Measurements from ENCODE around the gene ERLIN1.

The ERLIN1 gene

DNA sequence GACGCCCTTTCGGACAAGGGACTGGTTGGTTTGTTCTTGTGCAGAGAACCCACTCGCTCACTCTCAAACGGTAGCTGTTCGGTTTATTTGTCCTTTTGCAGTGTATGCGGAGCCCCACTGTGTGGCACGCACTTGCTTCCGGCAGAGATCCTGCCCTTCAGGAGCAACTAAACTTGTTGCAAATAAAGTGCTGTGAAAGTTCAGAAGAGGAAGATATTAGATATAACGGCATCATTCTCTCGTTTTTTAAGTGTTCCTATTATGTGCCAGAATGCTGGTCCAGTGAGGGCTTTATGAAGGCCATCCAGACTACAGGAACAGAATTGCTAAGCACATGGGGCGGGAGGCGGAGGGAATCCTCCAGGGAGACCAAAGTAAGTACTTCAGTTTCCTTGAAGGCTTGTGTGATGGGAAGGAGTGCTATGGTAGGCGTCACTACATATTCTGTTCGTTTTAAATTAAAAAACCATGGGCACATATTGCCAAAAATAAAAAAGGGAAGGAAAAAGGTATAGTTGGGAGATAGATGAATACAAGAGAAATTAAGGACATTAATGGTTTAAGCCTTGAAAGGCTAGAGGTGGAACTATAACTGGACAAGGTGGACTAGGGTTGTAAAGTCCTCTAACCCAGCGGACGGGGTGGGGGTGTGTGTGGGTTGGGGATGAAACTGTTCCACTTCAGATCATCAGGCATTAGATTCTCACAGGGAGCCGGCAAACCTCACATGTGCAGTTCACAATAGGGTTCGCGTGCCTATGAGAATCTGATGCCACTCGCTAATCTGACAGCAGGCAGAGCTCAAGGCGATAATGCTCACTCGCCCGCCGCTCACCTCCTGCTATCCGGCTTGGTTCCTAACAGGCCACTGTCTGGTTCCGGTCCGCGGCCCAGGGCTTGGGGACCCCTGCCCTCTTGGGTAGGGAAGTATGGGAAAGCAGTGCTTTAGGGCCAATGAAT, 704 bp upstream of the ERLIN1 start (continued):
- no peak for TF ChIP-seq ZNF362 (tag by site-specific recombination; IDR thresholded peaks at IDR 0.05)
- TF ChIP-seq MZF1 (tag by site-specific recombination; IDR thresholded peaks at IDR 0.05; ENCODE audit: borderline replicate concordance), result no peak
- no peak for TF ChIP-seq ZNF133 (tag by site-specific recombination; IDR thresholded peaks at IDR 0.05)
- peak; percentile 80 for TF ChIP-seq ZNF2 (tag by site-specific recombination; IDR thresholded peaks at IDR 0.05)
- TF ChIP-seq OSR2 (tag by site-specific recombination; IDR thresholded peaks at IDR 0.05), result peak; percentile 78
- TF ChIP-seq, protein P1, sequence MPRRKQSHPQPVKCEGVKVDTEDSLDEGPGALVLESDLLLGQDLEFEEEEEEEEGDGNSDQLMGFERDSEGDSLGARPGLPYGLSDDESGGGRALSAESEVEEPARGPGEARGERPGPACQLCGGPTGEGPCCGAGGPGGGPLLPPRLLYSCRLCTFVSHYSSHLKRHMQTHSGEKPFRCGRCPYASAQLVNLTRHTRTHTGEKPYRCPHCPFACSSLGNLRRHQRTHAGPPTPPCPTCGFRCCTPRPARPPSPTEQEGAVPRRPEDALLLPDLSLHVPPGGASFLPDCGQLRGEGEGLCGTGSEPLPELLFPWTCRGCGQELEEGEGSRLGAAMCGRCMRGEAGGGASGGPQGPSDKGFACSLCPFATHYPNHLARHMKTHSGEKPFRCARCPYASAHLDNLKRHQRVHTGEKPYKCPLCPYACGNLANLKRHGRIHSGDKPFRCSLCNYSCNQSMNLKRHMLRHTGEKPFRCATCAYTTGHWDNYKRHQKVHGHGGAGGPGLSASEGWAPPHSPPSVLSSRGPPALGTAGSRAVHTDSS (tag by site-specific recombination; IDR thresholded peaks at IDR 0.05), result no peak
- peak; percentile 7; the same call in 1 of the 2 replicates for TF ChIP-seq ZNF623 (tag by site-specific recombination; IDR thresholded peaks at IDR 0.05)
- TF ChIP-seq ZBTB8A (tag by site-specific recombination; IDR thresholded peaks at IDR 0.05), result no peak
- TF ChIP-seq ZBTB7A (tag by site-specific recombination; IDR thresholded peaks at IDR 0.05; ENCODE audit: low read depth), result no peak; the same call in 1 of the 2 replicates
- TF ChIP-seq ZNF707 (tag by site-specific recombination; IDR thresholded peaks at IDR 0.05), result no peak
- no peak for TF ChIP-seq ZNF302 (tag by site-specific recombination; IDR thresholded peaks at IDR 0.05; ENCODE audit: low read depth)
- TF ChIP-seq ZNF830 (tag by site-specific recombination; IDR thresholded peaks at IDR 0.05; ENCODE audit: low read depth), result no peak
- no peak for TF ChIP-seq ZBTB10 (tag by site-specific recombination; IDR thresholded peaks at IDR 0.05)
- no peak for TF ChIP-seq ZNF548 (tag by site-specific recombination; IDR thresholded peaks at IDR 0.05)
- TF ChIP-seq, protein P2, sequence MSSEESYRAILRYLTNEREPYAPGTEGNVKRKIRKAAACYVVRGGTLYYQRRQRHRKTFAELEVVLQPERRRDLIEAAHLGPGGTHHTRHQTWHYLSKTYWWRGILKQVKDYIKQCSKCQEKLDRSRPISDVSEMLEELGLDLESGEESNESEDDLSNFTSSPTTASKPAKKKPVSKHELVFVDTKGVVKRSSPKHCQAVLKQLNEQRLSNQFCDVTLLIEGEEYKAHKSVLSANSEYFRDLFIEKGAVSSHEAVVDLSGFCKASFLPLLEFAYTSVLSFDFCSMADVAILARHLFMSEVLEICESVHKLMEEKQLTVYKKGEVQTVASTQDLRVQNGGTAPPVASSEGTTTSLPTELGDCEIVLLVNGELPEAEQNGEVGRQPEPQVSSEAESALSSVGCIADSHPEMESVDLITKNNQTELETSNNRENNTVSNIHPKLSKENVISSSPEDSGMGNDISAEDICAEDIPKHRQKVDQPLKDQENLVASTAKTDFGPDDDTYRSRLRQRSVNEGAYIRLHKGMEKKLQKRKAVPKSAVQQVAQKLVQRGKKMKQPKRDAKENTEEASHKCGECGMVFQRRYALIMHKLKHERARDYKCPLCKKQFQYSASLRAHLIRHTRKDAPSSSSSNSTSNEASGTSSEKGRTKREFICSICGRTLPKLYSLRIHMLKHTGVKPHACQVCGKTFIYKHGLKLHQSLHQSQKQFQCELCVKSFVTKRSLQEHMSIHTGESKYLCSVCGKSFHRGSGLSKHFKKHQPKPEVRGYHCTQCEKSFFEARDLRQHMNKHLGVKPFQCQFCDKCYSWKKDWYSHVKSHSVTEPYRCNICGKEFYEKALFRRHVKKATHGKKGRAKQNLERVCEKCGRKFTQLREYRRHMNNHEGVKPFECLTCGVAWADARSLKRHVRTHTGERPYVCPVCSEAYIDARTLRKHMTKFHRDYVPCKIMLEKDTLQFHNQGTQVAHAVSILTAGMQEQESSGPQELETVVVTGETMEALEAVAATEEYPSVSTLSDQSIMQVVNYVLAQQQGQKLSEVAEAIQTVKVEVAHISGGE (tag by site-specific recombination; conservative IDR thresholded peaks at IDR 0.05; ENCODE audit: low read depth), result peak; percentile 82
- TF ChIP-seq KLF9 (tag by site-specific recombination; IDR thresholded peaks at IDR 0.05; ENCODE audit: low read depth), result no peak
- TF ChIP-seq, protein P3, sequence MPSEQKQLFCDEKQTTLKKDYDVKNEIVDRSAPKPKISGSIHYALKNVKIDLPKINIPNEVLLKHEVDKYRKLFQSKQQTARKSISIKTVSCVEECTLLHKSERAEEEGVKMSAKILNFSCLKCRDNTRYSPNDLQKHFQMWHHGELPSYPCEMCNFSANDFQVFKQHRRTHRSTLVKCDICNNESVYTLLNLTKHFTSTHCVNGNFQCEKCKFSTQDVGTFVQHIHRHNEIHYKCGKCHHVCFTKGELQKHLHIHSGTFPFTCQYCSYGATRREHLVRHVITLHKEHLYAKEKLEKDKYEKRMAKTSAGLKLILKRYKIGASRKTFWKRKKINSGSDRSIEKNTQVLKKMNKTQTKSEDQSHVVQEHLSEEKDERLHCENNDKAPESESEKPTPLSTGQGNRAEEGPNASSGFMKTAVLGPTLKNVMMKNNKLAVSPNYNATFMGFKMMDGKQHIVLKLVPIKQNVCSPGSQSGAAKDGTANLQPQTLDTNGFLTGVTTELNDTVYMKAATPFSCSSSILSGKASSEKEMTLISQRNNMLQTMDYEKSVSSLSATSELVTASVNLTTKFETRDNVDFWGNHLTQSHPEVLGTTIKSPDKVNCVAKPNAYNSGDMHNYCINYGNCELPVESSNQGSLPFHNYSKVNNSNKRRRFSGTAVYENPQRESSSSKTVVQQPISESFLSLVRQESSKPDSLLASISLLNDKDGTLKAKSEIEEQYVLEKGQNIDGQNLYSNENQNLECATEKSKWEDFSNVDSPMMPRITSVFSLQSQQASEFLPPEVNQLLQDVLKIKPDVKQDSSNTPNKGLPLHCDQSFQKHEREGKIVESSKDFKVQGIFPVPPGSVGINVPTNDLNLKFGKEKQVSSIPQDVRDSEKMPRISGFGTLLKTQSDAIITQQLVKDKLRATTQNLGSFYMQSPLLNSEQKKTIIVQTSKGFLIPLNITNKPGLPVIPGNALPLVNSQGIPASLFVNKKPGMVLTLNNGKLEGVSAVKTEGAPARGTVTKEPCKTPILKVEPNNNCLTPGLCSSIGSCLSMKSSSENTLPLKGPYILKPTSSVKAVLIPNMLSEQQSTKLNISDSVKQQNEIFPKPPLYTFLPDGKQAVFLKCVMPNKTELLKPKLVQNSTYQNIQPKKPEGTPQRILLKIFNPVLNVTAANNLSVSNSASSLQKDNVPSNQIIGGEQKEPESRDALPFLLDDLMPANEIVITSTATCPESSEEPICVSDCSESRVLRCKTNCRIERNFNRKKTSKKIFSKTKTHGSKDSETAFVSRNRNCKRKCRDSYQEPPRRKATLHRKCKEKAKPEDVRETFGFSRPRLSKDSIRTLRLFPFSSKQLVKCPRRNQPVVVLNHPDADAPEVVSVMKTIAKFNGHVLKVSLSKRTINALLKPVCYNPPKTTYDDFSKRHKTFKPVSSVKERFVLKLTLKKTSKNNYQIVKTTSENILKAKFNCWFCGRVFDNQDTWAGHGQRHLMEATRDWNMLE (tag by site-specific recombination; conservative IDR thresholded peaks at IDR 0.05; ENCODE audit: low read depth), result no peak
- no peak for TF ChIP-seq ZNF571 (tag by site-specific recombination; IDR thresholded peaks at IDR 0.05)
- no peak for TF ChIP-seq GLI2 (tag by site-specific recombination; IDR thresholded peaks at IDR 0.05; ENCODE audit: borderline replicate concordance, low read depth)
- no peak for TF ChIP-seq OVOL3 (tag by site-specific recombination; IDR thresholded peaks at IDR 0.05)
- no peak for TF ChIP-seq ZSCAN30 (tag by site-specific recombination; IDR thresholded peaks at IDR 0.05)
- no peak for TF ChIP-seq ZNF423 (tag by site-specific recombination; IDR thresholded peaks at IDR 0.05)
- TF ChIP-seq ZNF600 (tag by site-specific recombination; IDR thresholded peaks at IDR 0.05), result peak; percentile 87

All from HEK293 (cell line).